Activated CD8-positive, alpha-beta memory T cell treated with anti-CD3 and anti-CD28 coated beads for 24 hours (primary cell): ENCODE data around the gene PSMD5.

Source experiments
- DNase-seq: peaks from one replicate; pipeline ENCODE4 v3.0.0-alpha.2; 2020

PSMD5 gene

GRCh38 chr9:120842685-120843485, at the start of gene PSMD5:
PSMD5 (minus strand) TSS chr9:120842922; CDS start chr9:120842909, 13 bp downstream.
- peak; percentile 96 for DNase-seq

DNA sequence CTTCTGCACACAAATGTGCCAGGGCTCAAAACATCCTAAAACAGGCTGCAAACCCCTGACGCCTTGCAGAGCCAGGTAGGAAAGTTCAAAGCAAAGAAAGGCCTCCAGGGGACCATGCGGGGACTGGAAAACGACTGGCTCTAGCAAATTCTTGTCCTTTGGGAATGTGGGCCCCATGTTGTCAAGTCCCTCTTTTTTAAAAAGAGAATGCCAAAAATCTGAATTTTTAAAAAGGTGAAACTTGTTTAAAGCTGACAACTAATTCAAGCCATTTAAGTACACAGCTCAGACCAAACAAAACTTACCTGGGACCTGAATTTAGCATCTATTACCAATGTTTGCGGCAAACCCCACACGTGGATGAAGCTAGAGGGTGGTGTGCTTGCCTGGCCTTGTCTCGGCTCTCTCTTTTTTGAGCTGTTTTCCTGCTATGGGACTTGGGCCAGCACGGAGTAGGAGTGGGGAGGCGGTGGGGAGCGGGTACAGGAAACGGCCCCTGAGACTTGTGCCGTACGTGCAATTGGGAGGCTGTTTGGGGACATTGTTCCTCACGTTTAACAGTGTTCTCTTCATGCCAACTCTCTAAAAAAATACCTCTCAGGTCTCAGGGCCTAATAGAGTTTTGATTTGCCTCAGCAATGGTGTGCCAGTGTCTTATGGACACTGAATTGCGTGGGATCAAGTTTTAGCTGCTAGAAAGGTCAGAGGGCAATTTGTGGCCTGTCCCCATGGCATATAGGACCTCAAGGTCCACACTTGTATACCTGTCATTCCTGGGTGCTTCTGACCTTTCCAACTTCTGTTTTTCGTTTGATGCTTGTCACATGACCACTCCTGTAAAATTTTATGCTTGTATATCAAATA, 49.4 kb upstream of the PSMD5 start:
- DNase-seq: peak; percentile 73

DNA sequence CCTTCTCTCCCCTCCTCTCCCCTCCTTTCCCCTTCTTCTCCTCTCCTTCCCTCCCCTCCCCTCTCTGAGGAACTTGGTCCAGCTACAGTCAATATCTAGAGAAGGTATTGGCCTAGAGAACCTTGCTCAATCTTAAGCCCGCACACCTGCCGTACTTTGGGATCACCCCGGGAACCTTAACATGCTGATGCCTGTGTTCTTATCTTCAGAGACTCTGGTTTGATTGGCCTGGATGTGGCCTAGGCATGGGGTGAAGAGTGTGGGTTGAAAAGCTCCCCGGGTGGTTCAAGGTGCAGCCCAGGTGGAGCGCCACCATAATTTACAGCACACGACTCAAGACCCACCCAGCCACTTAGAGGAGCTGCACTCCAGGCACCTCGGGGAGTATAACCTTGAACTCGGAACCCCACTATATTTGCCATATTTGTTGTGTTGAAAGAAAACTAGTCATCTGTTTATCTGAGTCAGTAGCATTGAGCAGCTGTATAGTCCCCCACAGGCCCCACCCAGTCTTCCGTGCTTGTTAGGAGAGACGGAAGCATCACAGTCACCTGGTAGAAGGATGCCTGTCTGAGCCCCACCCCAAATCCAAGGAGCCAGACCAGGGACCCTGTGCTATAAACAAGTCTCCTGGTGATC, 48.6 kb upstream of the PSMD5 start:
- peak; percentile 76 for DNase-seq

- peak; percentile 79 for DNase-seq
Measured at GRCh38 chr9:120890320-120891244, 47.9 kb upstream of the PSMD5 start.

DNA sequence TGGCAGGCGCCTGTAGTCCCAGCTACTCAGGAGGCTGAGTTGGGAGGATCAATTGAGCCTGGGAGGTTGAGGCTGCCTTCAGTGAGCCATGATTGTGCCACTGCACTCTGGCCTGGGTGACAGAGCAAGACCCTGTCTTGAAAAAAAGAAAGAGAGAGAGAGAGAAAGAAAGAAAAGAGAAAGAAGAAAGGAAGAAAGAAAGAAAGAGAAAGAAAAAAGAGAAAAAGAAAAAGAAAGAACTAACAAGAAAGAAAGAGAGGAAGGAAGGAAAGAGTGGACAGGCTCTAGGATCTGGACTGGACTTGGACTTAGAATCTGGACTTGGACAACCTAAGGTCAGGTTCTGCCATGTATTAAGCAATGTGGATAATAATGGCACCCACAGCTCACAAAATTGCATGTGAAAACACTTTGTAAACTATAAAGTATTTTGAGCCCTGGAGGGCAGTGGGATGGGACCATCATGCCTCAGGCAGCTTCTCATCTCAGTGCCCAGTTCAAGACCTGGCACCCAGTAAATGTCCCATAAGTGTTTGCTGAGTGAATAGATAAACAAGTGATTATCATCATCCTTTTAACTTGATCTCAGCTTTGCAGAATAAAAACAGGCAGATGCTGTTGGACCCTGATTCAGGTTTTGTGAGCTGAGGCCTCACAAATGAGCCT, 47.0 kb upstream of the PSMD5 start:
- no peak for DNase-seq

DNA sequence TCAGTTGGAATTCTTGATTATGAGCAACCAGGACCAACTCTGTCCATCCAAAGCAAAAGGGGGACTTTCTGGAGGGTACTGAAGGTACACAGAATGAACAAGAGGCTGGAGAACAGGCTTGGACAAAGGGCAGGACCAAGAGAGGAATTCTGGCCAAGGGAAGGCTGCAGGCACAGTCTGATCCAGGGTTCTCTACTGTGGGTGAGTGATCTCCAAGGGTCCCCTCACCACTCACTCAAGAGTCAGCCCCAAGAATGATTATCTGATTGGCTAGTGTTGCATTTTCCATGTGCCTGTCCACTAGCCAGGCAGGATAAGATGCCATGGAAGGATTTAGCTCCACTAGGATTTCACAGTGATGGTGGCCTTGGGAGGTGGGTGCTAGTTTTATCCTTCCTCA, 45.9 kb upstream of the PSMD5 start:
- DNase-seq: no peak

- no peak for DNase-seq
Measured at GRCh38 chr9:120886490-120886967, 43.8 kb upstream of the PSMD5 start.

GRCh38 chr9:120885958-120886357, 43.2 kb upstream of the PSMD5 start:
- DNase-seq: no peak

DNA sequence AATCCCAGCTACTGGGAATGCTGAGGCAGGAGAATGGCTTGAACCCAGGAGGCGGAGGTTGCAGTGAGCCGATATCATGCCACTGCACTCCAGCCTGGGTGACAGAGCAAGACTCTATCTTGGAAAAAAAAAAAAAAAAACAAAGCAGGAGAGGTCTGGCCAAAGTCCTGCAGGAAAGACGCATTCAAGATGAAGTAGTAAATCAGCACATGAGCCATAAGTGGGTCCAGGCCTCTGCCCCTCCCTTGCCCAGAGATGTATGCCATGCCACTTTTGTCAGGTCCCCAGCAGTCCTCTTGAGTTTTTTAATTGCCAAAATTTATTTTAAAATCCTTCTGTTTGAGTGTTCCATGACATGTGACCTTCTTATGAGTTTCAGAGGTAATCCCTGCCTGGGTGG, 42.7 kb upstream of the PSMD5 start:
- DNase-seq: no peak

- DNase-seq: no peak
Measured at GRCh38 chr9:120883608-120883996, 40.9 kb upstream of the PSMD5 start.

GRCh38 chr9:120882935-120883607, 40.3 kb upstream of the PSMD5 start:
- DNase-seq: no peak

DNA sequence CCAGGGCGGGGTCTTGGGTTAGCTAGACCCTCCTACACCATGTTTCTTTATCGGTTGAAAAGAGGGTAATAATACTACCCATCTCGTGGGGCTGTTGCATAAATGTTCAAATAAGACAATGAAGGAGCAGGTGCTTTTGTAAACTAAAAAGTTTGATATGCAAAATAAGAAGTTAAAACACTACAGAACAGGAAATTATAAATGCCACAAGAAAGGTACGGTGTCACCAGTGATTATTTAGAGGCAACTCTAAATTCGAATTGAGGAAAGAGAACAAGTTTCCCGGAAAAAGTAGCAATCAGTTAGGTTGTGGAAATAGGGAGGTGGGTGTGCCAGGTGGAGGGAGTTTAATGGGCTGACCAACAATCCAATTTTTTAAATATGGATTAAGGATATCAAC, 36.7 kb upstream of the PSMD5 start:
- DNase-seq: no peak

DNA sequence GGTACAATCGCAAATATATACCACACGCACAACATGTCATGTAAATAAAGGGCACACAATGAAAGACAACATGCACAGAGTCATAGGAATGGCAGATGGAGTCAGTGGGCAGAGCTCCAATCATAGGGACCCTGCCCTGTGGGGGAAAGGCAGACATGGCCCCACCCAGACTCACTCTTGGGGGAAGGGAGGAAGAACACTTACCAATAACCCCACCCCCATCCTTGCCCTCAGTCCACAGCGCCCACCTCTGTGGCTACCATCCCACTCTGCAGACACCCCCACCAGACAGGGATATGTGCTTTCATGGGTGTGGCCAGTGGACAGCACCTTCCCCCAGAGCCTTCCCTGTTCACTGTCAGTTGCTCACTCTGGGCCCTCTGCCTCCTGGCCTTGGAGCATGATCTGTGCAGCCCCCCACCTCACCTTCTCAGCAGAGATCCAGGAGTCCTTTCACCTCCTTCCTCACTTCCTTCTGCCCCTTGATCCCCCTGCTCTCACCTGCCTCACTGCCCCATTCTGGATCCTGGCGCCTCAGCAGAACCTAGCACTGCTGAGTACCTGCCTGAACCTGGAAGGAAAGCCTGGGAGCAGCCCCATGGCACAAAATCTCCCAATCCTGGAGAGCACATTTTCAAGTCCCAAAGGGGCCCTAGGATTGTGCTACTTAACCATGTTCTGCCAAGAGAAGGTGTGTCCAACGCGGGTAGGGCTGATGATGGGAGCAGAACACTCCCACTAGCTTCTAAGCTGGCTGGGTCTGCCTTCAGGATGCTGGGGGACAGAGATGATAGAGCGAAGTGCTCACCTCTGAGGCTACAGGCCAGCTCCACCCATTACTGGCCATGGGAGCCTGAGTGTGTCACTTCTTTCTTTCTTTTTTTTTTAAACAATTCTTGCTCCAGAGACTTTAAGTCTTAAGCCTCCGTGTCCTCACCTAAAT, 35.7 kb upstream of the PSMD5 start:
- no peak for DNase-seq

DNA sequence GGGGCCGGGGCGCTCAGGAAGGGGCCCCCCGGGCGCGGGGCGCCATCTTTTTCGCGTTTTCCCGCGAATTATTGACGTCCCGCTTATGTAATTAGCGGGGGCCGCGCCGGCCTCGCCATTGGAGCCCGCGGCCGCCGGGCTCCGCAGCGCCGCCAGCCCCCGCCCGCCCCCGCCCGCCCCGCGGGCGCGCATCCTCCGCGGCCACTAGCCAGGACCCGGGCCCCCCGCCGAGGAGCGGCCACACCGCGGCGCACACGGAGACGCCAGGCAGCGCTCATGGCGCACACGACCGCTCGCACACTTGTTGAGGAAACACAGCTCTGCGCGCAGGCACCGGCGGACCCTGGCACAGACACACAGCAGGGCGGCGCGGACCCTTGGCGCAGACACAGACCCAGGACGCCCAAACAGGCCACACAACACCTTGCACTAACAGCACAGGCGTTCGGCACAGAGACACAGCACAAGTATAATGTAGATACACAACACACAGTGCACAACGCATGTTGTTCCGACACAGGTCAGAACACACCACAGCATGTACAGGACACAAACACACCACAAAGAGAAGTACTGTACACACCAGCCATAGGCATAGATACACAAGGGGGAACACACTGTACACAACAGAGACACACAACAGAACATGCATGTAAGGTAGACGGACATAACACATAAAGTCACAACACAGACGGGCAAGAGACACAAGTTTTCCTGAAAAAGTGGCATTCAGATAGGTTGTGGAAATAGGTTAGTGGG, 34.7 kb upstream of the PSMD5 start:
- peak; percentile 86 for DNase-seq

DNA sequence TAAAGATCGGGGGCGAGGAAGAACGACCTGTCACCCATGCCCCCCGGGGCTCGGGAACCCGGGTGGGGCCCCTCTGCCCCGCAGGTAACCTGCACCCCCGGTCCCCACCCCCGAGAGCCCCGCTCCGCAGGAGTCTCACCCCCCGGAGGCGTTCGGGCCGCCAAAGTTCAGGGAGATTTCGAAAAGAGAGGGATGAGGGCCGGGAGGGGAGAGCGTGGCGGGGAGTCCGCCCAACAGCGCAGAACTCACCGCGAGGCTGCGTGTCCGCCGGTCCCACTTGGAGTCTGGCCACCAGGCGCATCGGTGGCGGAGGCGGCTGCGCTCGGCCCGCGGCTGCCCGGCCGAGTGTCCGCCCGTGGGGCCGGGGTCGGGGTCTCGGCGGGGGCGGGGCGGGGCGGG, 34.1 kb upstream of the PSMD5 start, which contains the start of gene PHF19:
PHF19 (minus strand) TSS at position 347 of the 399 bp plus-strand sequence. CDS start 2,447 bp downstream, outside the sequence.
- peak; percentile 85 for DNase-seq

DNA sequence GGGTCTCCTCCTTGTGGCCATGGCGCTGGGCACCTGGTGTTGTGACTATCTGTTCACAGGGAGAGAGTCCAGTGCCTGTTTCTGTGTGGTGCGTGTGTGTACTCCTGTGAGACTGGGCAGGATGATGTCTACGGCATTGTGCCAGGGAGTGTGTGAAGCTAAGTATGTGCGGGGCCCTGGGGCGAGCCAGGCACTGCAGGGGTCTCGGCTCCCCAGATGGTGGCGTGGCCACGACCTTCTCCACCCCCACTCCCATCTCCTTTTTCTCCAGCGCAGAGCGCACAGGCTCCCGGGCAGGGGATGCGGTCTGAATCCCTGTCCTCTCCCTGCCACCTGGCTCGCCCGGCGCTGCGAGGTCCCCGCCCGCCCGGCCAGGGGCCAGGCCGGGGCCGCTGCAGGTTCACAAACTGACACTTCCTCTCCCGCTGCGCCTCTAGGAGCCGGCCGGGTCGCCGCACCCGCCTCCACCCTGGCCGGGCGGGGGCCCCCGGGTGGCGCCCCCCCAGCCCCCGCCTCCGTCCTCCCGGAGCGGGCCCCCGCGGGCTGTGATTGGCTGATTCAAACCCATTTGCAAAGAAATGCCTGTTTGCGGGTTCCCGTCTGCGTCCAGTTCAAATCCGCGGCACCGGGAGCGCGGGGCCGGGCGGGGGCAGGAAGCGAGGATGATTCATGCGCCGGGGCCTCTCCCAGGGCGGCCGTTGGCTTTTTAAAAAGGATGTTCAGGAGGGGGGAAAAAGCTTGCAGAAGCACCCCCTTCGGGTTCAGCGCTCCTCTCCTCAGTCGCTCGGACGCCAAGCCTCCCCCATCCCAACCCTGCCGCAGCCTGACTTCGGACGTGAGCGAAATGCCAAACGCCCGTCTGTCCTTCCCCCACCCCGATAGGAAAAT, 33.5 kb upstream of the PSMD5 start:
- peak; percentile 93 for DNase-seq

DNA sequence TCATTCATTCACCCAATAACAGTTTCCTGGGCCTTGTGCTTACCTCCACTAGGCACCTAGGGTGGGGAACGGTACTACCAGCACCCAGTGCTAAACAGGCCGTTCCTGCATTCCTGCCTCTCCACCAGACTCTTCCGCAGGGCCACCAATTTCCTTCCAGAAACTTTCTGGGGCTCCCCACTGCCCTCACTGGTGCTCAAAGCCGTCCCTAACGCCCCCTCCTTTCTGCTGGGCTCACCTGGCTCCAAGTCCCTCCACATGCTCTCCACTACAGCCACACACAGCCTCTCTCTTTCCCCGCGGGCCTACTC, 32.9 kb upstream of the PSMD5 start:
- DNase-seq: no peak

GRCh38 chr9:120875195-120875565, 32.5 kb upstream of the PSMD5 start:
- no peak for DNase-seq
